Spleen (tissue), 7 donors: ENCODE measurements around the gene CD2.

ENCODE experiments used
- POLR2A ChIP-seq, 3 donors: fragments of 450-650 bp; IDR thresholded peaks; one replicate each; pipeline ENCODE4 v1.5.1; 2017; ENCODE audit warnings: antibody characterized with exemption in 3 of 3, mild to moderate bottlenecking in 1 of 3
- TF ChIP-seq, protein P1 (sequence below), 11 experiments: fragments of 200-600 bp in 7 of 11; fragments of 450-650 bp in 4 of 11; sonication (generic) in 4 of 11; IDR thresholded peaks in 8 of 11; conservative IDR thresholded peaks in 3 of 11; 1 replicate in 7 of 11; 2 replicates in 4 of 11; pipeline versions ENCODE4 v1.4.0 to v1.8.0; 2016 to 2021; ENCODE audit warnings: antibody characterized with exemption in 11 of 11, inconsistent platforms in 4 of 11, mild to moderate bottlenecking in 1 of 11
- donor health status: DM: no; HTN: no; CAD: no; lungs with moderate emphysema.
- donor health status: DM: no; HTN: no; CAD: no.
- donor health status: DM: no; HTN: no; CAD: no.

DNA sequence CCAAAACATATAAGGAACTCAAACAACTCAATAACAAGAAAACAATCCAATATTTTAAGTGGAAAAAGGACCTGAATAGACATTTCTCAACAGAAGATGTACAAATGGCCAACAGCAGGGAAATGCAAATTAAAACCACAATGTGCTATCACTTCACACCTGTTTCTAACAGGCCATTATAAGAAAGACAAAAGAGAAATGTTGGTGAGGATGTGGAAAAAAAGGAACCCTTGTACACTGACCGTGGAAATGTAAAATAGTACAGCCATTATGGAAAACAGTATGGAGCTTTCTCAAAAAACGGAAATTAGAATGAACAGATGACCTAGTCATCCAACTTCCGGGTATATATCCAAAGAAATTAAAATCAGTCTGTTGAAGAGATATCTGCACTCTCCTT is 37.8 kb upstream of the CD2 start:
- no peak for TF ChIP-seq POLR2A (IDR thresholded peaks at IDR 0.05)
- TF ChIP-seq, protein P1, sequence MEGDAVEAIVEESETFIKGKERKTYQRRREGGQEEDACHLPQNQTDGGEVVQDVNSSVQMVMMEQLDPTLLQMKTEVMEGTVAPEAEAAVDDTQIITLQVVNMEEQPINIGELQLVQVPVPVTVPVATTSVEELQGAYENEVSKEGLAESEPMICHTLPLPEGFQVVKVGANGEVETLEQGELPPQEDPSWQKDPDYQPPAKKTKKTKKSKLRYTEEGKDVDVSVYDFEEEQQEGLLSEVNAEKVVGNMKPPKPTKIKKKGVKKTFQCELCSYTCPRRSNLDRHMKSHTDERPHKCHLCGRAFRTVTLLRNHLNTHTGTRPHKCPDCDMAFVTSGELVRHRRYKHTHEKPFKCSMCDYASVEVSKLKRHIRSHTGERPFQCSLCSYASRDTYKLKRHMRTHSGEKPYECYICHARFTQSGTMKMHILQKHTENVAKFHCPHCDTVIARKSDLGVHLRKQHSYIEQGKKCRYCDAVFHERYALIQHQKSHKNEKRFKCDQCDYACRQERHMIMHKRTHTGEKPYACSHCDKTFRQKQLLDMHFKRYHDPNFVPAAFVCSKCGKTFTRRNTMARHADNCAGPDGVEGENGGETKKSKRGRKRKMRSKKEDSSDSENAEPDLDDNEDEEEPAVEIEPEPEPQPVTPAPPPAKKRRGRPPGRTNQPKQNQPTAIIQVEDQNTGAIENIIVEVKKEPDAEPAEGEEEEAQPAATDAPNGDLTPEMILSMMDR (IDR thresholded peaks at IDR 0.05 in 8 of 11, conservative IDR thresholded peaks at IDR 0.05 in 3 of 11): no peak
